Activated naive CD4-positive, alpha-beta T cell treated with anti-CD3 and anti-CD28 coated beads, Interleukin-2, amount 50 U/mL, for 16 hours (primary cell): ENCODE results near the gene CLTC.

ENCODE experiments used
- DNase-seq: peaks from one replicate; pipeline ENCODE4 v3.0.0-alpha.2; 2020

The CLTC gene

GRCh38 chr17:59688008-59688407 is 68.3 kb downstream of the CLTC start:
- DNase-seq, result no peak

GRCh38 chr17:59688496-59688895 is 68.8 kb downstream of the CLTC start:
- no peak for DNase-seq

- no peak for DNase-seq
These were observed 73.9 kb downstream of the CLTC start for GRCh38 chr17:59693582-59693981.

- no peak for DNase-seq
These were observed 74.6 kb downstream of the CLTC start for GRCh38 chr17:59694344-59694743.

- no peak for DNase-seq
These were observed 76.4 kb downstream of the CLTC start for GRCh38 chr17:59695945-59696681.

- DNase-seq, result no peak
These were observed 77.1 kb downstream of the CLTC start for GRCh38 chr17:59696682-59697277.

GRCh38 chr17:59698143-59698542 is 78.4 kb downstream of the CLTC start:
- DNase-seq, result no peak

- no peak for DNase-seq
These were observed 79.5 kb downstream of the CLTC start for GRCh38 chr17:59699218-59699617.

GRCh38 chr17:59699786-59700185 is 80.1 kb downstream of the CLTC start:
- no peak for DNase-seq

GRCh38 chr17:59702304-59702703 is 82.6 kb downstream of the CLTC start:
- DNase-seq, result no peak

GRCh38 chr17:59707149-59707970 is 87.7 kb downstream of the CLTC start, which contains the start of the genes PTRH2 and VMP1:
TSS of gene PTRH2 (minus strand) at chr17:59707430. CDS start at chr17:59697978, 9,452 bp downstream.
TSS of gene VMP1 (plus strand) at chr17:59707654. CDS start at chr17:59731447, 23,793 bp downstream.
- peak; percentile 92 for DNase-seq

GRCh38 chr17:59707971-59708430 is 88.3 kb downstream of the CLTC start:
- no peak for DNase-seq

- DNase-seq, result no peak
These were observed 92.2 kb downstream of the CLTC start for GRCh38 chr17:59711936-59712335.

GRCh38 chr17:59712862-59713261 is 93.2 kb downstream of the CLTC start:
- no peak for DNase-seq

GRCh38 chr17:59714255-59714654 is 94.6 kb downstream of the CLTC start:
- DNase-seq, result no peak

- DNase-seq, result no peak
These were observed 96.7 kb downstream of the CLTC start for GRCh38 chr17:59716427-59716826.

- DNase-seq, result no peak
These were observed 99.8 kb downstream of the CLTC start for GRCh38 chr17:59719526-59719925.

- DNase-seq, result no peak
These were observed 102.9 kb downstream of the CLTC start for GRCh38 chr17:59722623-59723022.

- DNase-seq, result no peak
These were observed 103.3 kb downstream of the CLTC start for GRCh38 chr17:59723041-59723440.

- DNase-seq, result no peak
These were observed 103.9 kb downstream of the CLTC start for GRCh38 chr17:59723607-59724006.

- DNase-seq, result no peak
These were observed 106.0 kb downstream of the CLTC start for GRCh38 chr17:59725691-59726090.

GRCh38 chr17:59727817-59728533 is 108.3 kb downstream of the CLTC start:
- no peak for DNase-seq
